CD1c-positive myeloid dendritic cell (primary cell): Measurements from ENCODE around the gene SLC50A1.
"Not testable (repeated sequence)": the region's sequence is repeated elsewhere in the genome, so short reads cannot be mapped to it uniquely, and the experiment has no call there.

Experiments
- DNase-seq: peaks from one replicate; pipeline ENCODE4 v3.0.0-alpha.2; 2016; ENCODE audit errors: extremely low spot score

SLC50A1 gene

GRCh38 chr1:155134880-155135414 lies 705 bp upstream of the SLC50A1 start:
- DNase-seq, result peak; percentile 98

GRCh38 chr1:155136748-155137147 lies 1.1 kb downstream of the SLC50A1 start:
- DNase-seq, result peak; percentile 16

GRCh38 chr1:155137154-155137949 lies 1.7 kb downstream of the SLC50A1 start:
- no peak for DNase-seq

GRCh38 chr1:155139895-155140629 lies 4.4 kb downstream of the SLC50A1 start, which contains the start of gene DPM3:
Gene DPM3 (minus strand): TSS chr1:155140531. CDS start chr1:155140240, 291 bp downstream.
- DNase-seq, result peak; percentile 94

- no peak for DNase-seq
These were observed 4.9 kb downstream of the SLC50A1 start for GRCh38 chr1:155140630-155140953.

GRCh38 chr1:155141749-155142148 lies 6.1 kb downstream of the SLC50A1 start:
- DNase-seq, result peak; percentile 81

GRCh38 chr1:155145491-155145890 lies 9.8 kb downstream of the SLC50A1 start:
- no peak for DNase-seq

- peak; percentile 25 for DNase-seq
These were observed 20.5 kb downstream of the SLC50A1 start for GRCh38 chr1:155155996-155156643.

GRCh38 chr1:155158991-155159390 lies 23.3 kb downstream of the SLC50A1 start:
- DNase-seq, result no peak

- no peak for DNase-seq
These were observed 24.5 kb downstream of the SLC50A1 start for GRCh38 chr1:155160128-155160527.

- not testable (repeated sequence) for DNase-seq
These were observed 27.0 kb downstream of the SLC50A1 start for GRCh38 chr1:155162631-155163030.

GRCh38 chr1:155163785-155164184 lies 28.1 kb downstream of the SLC50A1 start:
- not testable (repeated sequence) for DNase-seq

GRCh38 chr1:155164625-155165024 lies 29.0 kb downstream of the SLC50A1 start:
- DNase-seq, result not testable (repeated sequence)

- no peak for DNase-seq
These were observed 30.4 kb downstream of the SLC50A1 start for GRCh38 chr1:155166051-155166470.

GRCh38 chr1:155166471-155167165 lies 31.0 kb downstream of the SLC50A1 start:
- DNase-seq, result no peak

GRCh38 chr1:155167166-155168104 lies 31.8 kb downstream of the SLC50A1 start:
- DNase-seq, result peak; percentile 95

GRCh38 chr1:155168105-155168445 lies 32.4 kb downstream of the SLC50A1 start:
- DNase-seq, result not testable (repeated sequence)

- DNase-seq, result no peak
These were observed 33.0 kb downstream of the SLC50A1 start for GRCh38 chr1:155168456-155169210.

GRCh38 chr1:155169541-155169940 lies 33.9 kb downstream of the SLC50A1 start:
- no peak for DNase-seq
